GM23338 (cell line): Measurements from ENCODE around the gene JARID2. TPM values are rescaled to one million over a fixed set of nuclear protein-coding genes. Genes with fewer than 3 reads are reported as not detected.

Experiments used
- ATAC-seq: fragments of 200-7000 bp; cut with Tn5 transposase; 3 replicates; pipeline ENCODE4 v1.9.1; 2020
- DNase-seq: peaks from one replicate; pipeline ENCODE4 v3.0.0-alpha.2; 2015; ENCODE audit warnings: low spot score
- H2AFZ ChIP-seq: fragments of 200-600 bp; sonication (generic); 2 replicates; pipeline ENCODE4 v1.8.0; 2016; ENCODE audit warnings: antibody characterized with exemption, mild to moderate bottlenecking, moderate library complexity
- H3F3A ChIP-seq: fragments of 200-600 bp; sonication (generic); replicated peaks from 2 replicates; pipeline ENCODE4 v1.8.0; 2017; ENCODE audit warnings: antibody characterized with exemption, mixed run types, low read depth
- H3K27ac ChIP-seq: fragments of 200-600 bp; sonication (generic); 2 replicates; pipeline ENCODE4 v1.6.1; 2016; ENCODE audit warnings: low read depth
- H3K27me3 ChIP-seq: fragments of 200-600 bp; sonication (generic); 2 replicates; pipeline ENCODE4 v1.8.0; 2016; ENCODE audit warnings: mild to moderate bottlenecking, mixed run types, moderate library complexity; ENCODE audit not compliant: insufficient read depth
- H3K36me3 ChIP-seq: fragments of 200-600 bp; sonication (generic); 2 replicates; pipeline ENCODE4 v1.8.0; 2016; ENCODE audit warnings: mild to moderate bottlenecking; ENCODE audit not compliant: insufficient read depth
- H3K4me1 ChIP-seq: fragments of 200-600 bp; sonication (generic); 2 replicates; pipeline ENCODE4 v1.8.0; 2016; ENCODE audit warnings: mild to moderate bottlenecking, moderate library complexity; ENCODE audit not compliant: insufficient read depth
- H3K4me2 ChIP-seq: fragments of 200-600 bp; sonication (generic); 2 replicates; pipeline ENCODE4 v1.7.1; 2017; ENCODE audit warnings: mixed run types
- H3K4me3 ChIP-seq: fragments of 200-600 bp; sonication (generic); 2 replicates; pipeline ENCODE4 v1.6.1; 2016; ENCODE audit warnings: mixed run types
- H3K79me2 ChIP-seq: fragments of 200-600 bp; sonication (generic); replicated peaks from 2 replicates; pipeline ENCODE4 v1.8.0; 2017; ENCODE audit warnings: mild to moderate bottlenecking; ENCODE audit not compliant: insufficient read depth
- H3K9me2 ChIP-seq: fragments of 200-600 bp; sonication (generic); 2 replicates; pipeline ENCODE4 v1.8.0; 2017; ENCODE audit not compliant: insufficient read depth
- H4K20me1 ChIP-seq: fragments of 200-600 bp; sonication (generic); replicated peaks from 2 replicates; pipeline ENCODE4 v1.8.0; 2017; ENCODE audit warnings: mild to moderate bottlenecking; ENCODE audit not compliant: insufficient read depth
- H3K27ac Mint-ChIP-seq: 2 replicates; pipeline ENCODE4 v1.8.0; 2020; ENCODE audit warnings: inconsistent platforms, mild to moderate bottlenecking, moderate library complexity, mixed read lengths
- H3K27me3 Mint-ChIP-seq: 3 replicates; pipeline ENCODE4 v1.8.0; 2022; ENCODE audit warnings: low read depth, mild to moderate bottlenecking, moderate library complexity, mixed read lengths, inconsistent platforms; ENCODE audit not compliant: insufficient read depth, poor library complexity
- H3K36me3 Mint-ChIP-seq: 3 replicates; pipeline ENCODE4 v1.8.0; 2021; ENCODE audit warnings: low read depth, mild to moderate bottlenecking, inconsistent platforms, moderate library complexity, mixed read lengths
- H3K4me1 Mint-ChIP-seq: 3 replicates; pipeline ENCODE4 v1.8.0; 2020; ENCODE audit warnings: mild to moderate bottlenecking, inconsistent platforms, mixed read lengths
- H3K4me3 Mint-ChIP-seq: 3 replicates; pipeline ENCODE4 v1.8.0; 2021; ENCODE audit warnings: moderate library complexity, mild to moderate bottlenecking, inconsistent platforms, mixed read lengths
- H3K9me3 Mint-ChIP-seq: 3 replicates; pipeline ENCODE4 v1.8.0; 2020; ENCODE audit warnings: moderate library complexity, mild to moderate bottlenecking, inconsistent platforms, mixed read lengths
- CREB1 ChIP-seq: fragments of 250-450 bp; sonication (Bioruptor Pico); IDR thresholded peaks from 2 replicates; pipeline ENCODE4 v1.5.0; 2020; ENCODE audit warnings: low read depth, mild to moderate bottlenecking, moderate library complexity
- EZH2 ChIP-seq: fragments of 200-600 bp; sonication (generic); IDR thresholded peaks from one replicate; pipeline ENCODE4 v1.8.0; 2017; ENCODE audit warnings: antibody characterized with exemption, mild to moderate bottlenecking, low read depth; ENCODE audit not compliant: unreplicated experiment
- EZH2phosphoT487 ChIP-seq: fragments of 200-600 bp; sonication (generic); IDR thresholded peaks from one replicate; pipeline ENCODE4 v1.8.1; 2018; ENCODE audit warnings: antibody characterized with exemption; ENCODE audit not compliant: unreplicated experiment
- JUNB ChIP-seq: IDR thresholded peaks from one replicate; pipeline ENCODE4 v1.6.1; 2016; ENCODE audit warnings: antibody characterized with exemption; ENCODE audit not compliant: unreplicated experiment
- NANOG ChIP-seq: IDR thresholded peaks from 2 replicates; pipeline ENCODE4 v1.6.1; 2016; ENCODE audit warnings: antibody characterized with exemption, borderline replicate concordance
- POLR2AphosphoS5 ChIP-seq: IDR thresholded peaks from 2 replicates; pipeline ENCODE4 v1.6.1; 2016; ENCODE audit warnings: antibody characterized with exemption, low read depth
- REST ChIP-seq: IDR thresholded peaks from one replicate; pipeline ENCODE4 v1.6.1; 2018; ENCODE audit warnings: antibody characterized with exemption; ENCODE audit not compliant: unreplicated experiment
- STAT1 ChIP-seq: IDR thresholded peaks from one replicate; pipeline ENCODE4 v1.6.1; 2016; ENCODE audit warnings: antibody characterized with exemption; ENCODE audit not compliant: unreplicated experiment
- ZNF114 ChIP-seq: fragments of 250-450 bp; sonication (Bioruptor Pico); IDR thresholded peaks from 2 replicates; pipeline ENCODE4 v1.5.0; 2020; ENCODE audit warnings: mild to moderate bottlenecking, moderate library complexity
- ZNF331 ChIP-seq: fragments of 250-450 bp; sonication (Bioruptor Pico); IDR thresholded peaks from 2 replicates; pipeline ENCODE4 v1.5.0; 2020; ENCODE audit warnings: low read depth, mild to moderate bottlenecking, moderate library complexity
- ZNF462 ChIP-seq: fragments of 250-450 bp; sonication (Bioruptor Pico); IDR thresholded peaks from 2 replicates; pipeline ENCODE4 v1.5.0; 2020; ENCODE audit warnings: mild to moderate bottlenecking, moderate library complexity
- polyA plus RNA-seq: library from polyadenylated mRNA; unstranded; fragments of >200 nt; fragmentation: Nextera tagmentation; extraction: Ambion mirVana; gene quantifications from 2 replicates; pipeline ENCODE4 v1.2.1, GENCODE V29; 2016
- total RNA-seq: library from RNA; depleted of rRNA; stranded (reverse); fragments of >200 nt; shearing (Covaris generic); gene quantifications from 2 replicates; pipeline ENCODE4 v1.2.3, GENCODE V29; 2014
- TF ChIP-seq, protein P1 (sequence below), 2 experiments: fragments of 200-600 bp in 1 of 2; sonication (generic) in 1 of 2; conservative IDR thresholded peaks; 2 replicates each; pipeline versions ENCODE4 v1.5.1 to v1.6.1; 2016 to 2017; ENCODE audit warnings: antibody characterized with exemption in 2 of 2, low read depth in 2 of 2, mild to moderate bottlenecking in 2 of 2, moderate library complexity in 1 of 2
- TF ChIP-seq, protein P2 (sequence below): IDR thresholded peaks from 2 replicates; pipeline ENCODE4 v1.6.1; 2016; ENCODE audit warnings: antibody characterized with exemption

JARID2 gene
- total and polyA plus RNA-seq, 2 experiments from 2014 or later = 92.8 to 196 TPM

DNA sequence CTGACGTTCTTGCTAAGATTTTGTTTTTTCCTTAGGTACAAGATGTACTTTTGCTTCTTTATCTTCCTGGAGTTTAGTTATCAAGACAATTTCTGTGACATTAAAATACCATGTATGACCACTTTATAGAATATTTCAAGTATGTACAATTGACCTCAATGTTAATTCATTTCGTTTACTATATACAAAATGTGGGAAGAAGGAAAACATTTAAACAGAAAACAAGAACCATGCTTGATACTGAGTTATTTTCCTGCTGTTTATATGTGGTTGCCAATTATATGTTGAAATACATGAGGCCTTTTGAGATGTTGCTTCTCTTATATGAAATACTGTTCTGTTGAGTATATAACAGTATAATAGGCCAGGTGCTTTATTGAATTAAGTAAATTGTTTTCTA, 184.3 kb downstream of the JARID2 start:
- H3K27me3 Mint-ChIP-seq = peaks cover 24% of the 10 kb centered on the region
- H3K36me3 Mint-ChIP-seq = peaks cover 12% of the 10 kb centered on the region
- H3K4me3 Mint-ChIP-seq = no peak overlapping the region; the same call in 2 of the 3 replicates
- no peak overlapping the region for H3K27ac Mint-ChIP-seq
- Histone ChIP-seq H3K27ac (no peak overlapping the region), H3K4me3 (no peak overlapping the region), H2AFZ (no peak overlapping the region), H3K79me2 (peaks cover 100% of the 10 kb centered on the region), H3K4me2 (0 out of 2 replicates have a peak overlapping the region, but pooled peaks have one; percentile 11), H3K36me3 (no peaks in the 10 kb centered on the region), H3K4me1 (peaks cover 100% of the 10 kb centered on the region), H4K20me1 (peaks cover 99% of the 10 kb centered on the region), H3F3A (0 out of 2 replicates have a peak, but pooled peaks cover 4% of the 10 kb centered on the region), H3K27me3 (no peaks in the 10 kb centered on the region), H3K9me2 (no peaks in the 10 kb centered on the region)
- H3K4me1 Mint-ChIP-seq = peaks cover 98% of the 10 kb centered on the region
- ATAC-seq (no peak), DNase-seq (no peak)
- H3K9me3 Mint-ChIP-seq = no peaks in the 10 kb centered on the region
- TF ChIP-seq POLR2AphosphoS5 = no peak
- no peak for TF ChIP-seq STAT1
- TF ChIP-seq JUNB = no peak
- no peak for TF ChIP-seq EZH2
- no peak for TF ChIP-seq ZNF114 (CRISPR knock-in tag)
- no peak for TF ChIP-seq CREB1 (CRISPR knock-in tag)
- TF ChIP-seq ZNF331 (CRISPR knock-in tag) = no peak
- TF ChIP-seq, protein P1, sequence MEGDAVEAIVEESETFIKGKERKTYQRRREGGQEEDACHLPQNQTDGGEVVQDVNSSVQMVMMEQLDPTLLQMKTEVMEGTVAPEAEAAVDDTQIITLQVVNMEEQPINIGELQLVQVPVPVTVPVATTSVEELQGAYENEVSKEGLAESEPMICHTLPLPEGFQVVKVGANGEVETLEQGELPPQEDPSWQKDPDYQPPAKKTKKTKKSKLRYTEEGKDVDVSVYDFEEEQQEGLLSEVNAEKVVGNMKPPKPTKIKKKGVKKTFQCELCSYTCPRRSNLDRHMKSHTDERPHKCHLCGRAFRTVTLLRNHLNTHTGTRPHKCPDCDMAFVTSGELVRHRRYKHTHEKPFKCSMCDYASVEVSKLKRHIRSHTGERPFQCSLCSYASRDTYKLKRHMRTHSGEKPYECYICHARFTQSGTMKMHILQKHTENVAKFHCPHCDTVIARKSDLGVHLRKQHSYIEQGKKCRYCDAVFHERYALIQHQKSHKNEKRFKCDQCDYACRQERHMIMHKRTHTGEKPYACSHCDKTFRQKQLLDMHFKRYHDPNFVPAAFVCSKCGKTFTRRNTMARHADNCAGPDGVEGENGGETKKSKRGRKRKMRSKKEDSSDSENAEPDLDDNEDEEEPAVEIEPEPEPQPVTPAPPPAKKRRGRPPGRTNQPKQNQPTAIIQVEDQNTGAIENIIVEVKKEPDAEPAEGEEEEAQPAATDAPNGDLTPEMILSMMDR (conservative IDR thresholded peaks at IDR 0.05; ENCODE audit: low read depth in 2 of 2) = no peak
- TF ChIP-seq, protein P2, sequence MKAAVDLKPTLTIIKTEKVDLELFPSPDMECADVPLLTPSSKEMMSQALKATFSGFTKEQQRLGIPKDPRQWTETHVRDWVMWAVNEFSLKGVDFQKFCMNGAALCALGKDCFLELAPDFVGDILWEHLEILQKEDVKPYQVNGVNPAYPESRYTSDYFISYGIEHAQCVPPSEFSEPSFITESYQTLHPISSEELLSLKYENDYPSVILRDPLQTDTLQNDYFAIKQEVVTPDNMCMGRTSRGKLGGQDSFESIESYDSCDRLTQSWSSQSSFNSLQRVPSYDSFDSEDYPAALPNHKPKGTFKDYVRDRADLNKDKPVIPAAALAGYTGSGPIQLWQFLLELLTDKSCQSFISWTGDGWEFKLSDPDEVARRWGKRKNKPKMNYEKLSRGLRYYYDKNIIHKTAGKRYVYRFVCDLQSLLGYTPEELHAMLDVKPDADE = no peak
- TF ChIP-seq REST = no peak
- no peak for TF ChIP-seq EZH2phosphoT487
- no peak for TF ChIP-seq NANOG
- no peak for TF ChIP-seq ZNF462 (CRISPR knock-in tag)
